Naive thymus-derived CD4-positive, alpha-beta T cell (primary cell): ENCODE results near the gene AIRE. TPM values are rescaled to one million over a fixed set of nuclear protein-coding genes. Genes with fewer than 3 reads are reported as not detected.

ENCODE experiments used
- ATAC-seq: fragments of 150-1000 bp; cut with Tn5 transposase; 2 replicates; pipeline ENCODE4 v1.10.0; 2021; ENCODE audit warnings: mild to moderate bottlenecking, moderate library complexity
- CTCF ChIA-PET: fragments of 350-600 bp; sonication (Branson Sonifier 250); formaldehyde crosslinking; loops from one replicate; lab custom pipeline; 2021; ENCODE audit warnings: antibody characterized with exemption; lab: Charles Lee
- POLR2A ChIA-PET: fragments of 350-600 bp; sonication (Branson Sonifier 250); formaldehyde crosslinking; loops from one replicate; lab custom pipeline; 2021; ENCODE audit warnings: antibody characterized with exemption, inconsistent platforms; lab: Charles Lee
- DNase-seq, 9 donors: peaks; one replicate each; pipeline versions ENCODE4 v3.0.0 to v3.0.0-alpha.2; 2020 to 2022; ENCODE audit warnings: mixed read lengths in 1 of 9
- H3K27ac ChIP-seq: one replicate; pipeline ENCODE4 v1.7.0; 2013; ENCODE audit warnings: mild to moderate bottlenecking, low read depth, low read length, moderate library complexity
- H3K27me3 ChIP-seq, 2 donors: one replicate each; pipeline ENCODE4 v1.7.0; 2013; ENCODE audit warnings: low read length in 2 of 2, mild to moderate bottlenecking in 2 of 2, moderate library complexity in 2 of 2; ENCODE audit not compliant: control insufficient read depth in 2 of 2, insufficient read depth in 2 of 2
- H3K36me3 ChIP-seq, 3 experiments: 1 replicate in 2 of 3; 2 replicates in 1 of 3; pipeline ENCODE4 v1.7.0; 2013; ENCODE audit warnings: low read length in 3 of 3, mild to moderate bottlenecking in 3 of 3, moderate library complexity in 1 of 3; ENCODE audit not compliant: insufficient read depth in 3 of 3, control insufficient read depth in 2 of 3
- H3K4me1 ChIP-seq, 2 donors: one replicate each; pipeline ENCODE4 v1.7.0; 2013; ENCODE audit warnings: low read length in 2 of 2, mild to moderate bottlenecking in 2 of 2, moderate library complexity in 1 of 2; ENCODE audit not compliant: control insufficient read depth in 2 of 2, insufficient read depth in 2 of 2
- H3K4me3 ChIP-seq: 2 replicates; pipeline ENCODE4 v1.7.0; 2013; ENCODE audit warnings: mild to moderate bottlenecking, low read length
- H3K9me3 ChIP-seq, 3 experiments: 1 replicate in 2 of 3; 2 replicates in 1 of 3; pipeline ENCODE4 v1.7.0; 2013; ENCODE audit warnings: low read length in 3 of 3; ENCODE audit not compliant: control insufficient read depth in 2 of 3
- H3K27ac Mint-ChIP-seq, 9 donors: one replicate each; pipeline ENCODE4 v1.8.0; 2020 to 2022; ENCODE audit warnings: mixed read lengths in 9 of 9, mild to moderate bottlenecking in 8 of 9, moderate library complexity in 5 of 9, inconsistent platforms in 2 of 9
- H3K27me3 Mint-ChIP-seq, 5 donors: one replicate each; pipeline ENCODE4 v1.8.0; 2021 to 2022; ENCODE audit warnings: mixed read lengths in 5 of 5, mild to moderate bottlenecking in 1 of 5
- H3K36me3 Mint-ChIP-seq, 5 donors: one replicate each; pipeline ENCODE4 v1.8.0; 2020 to 2022; ENCODE audit warnings: mixed read lengths in 5 of 5, mild to moderate bottlenecking in 3 of 5, inconsistent platforms in 1 of 5
- H3K4me1 Mint-ChIP-seq, 7 donors: one replicate each; pipeline ENCODE4 v1.8.0; 2020 to 2022; ENCODE audit warnings: mixed read lengths in 7 of 7, mild to moderate bottlenecking in 3 of 7, inconsistent platforms in 1 of 7
- H3K4me3 Mint-ChIP-seq, 10 donors: one replicate each; pipeline ENCODE4 v1.8.0; 2020 to 2022; ENCODE audit warnings: mild to moderate bottlenecking in 10 of 10, mixed read lengths in 10 of 10, moderate library complexity in 6 of 10, inconsistent platforms in 2 of 10
- H3K9me3 Mint-ChIP-seq, 11 donors: one replicate each; pipeline ENCODE4 v1.8.0; 2020 to 2022; ENCODE audit warnings: mixed read lengths in 11 of 11, mild to moderate bottlenecking in 4 of 11, inconsistent platforms in 1 of 11, moderate library complexity in 1 of 11
- intact Hi-C, 2 donors: fragments of 100-400 bp; cut with micrococcal nuclease; formaldehyde crosslinking; loops; one replicate each; pipeline ENCODE4 v1.15.1; 2023
- polyA plus RNA-seq, 2 donors: library from polyadenylated mRNA; unstranded; fragments of 300-500 nt; fragmentation: Illumina TruSeq; gene quantifications; one replicate each; pipeline ENCODE4 v1.2.3, GENCODE V29; 2021
- total RNA-seq, 6 experiments: library from RNA in 5 of 6; stranded (reverse) in 5 of 6; gene quantifications; 1 replicate in 5 of 6; 2 replicates in 1 of 6; pipeline ENCODE4 v1.2.3 and lab custom pipeline; 2021 to 2026

The AIRE gene
- total and polyA plus RNA-seq, 7 experiments from 2014 or later = 0.14 to 2.6 (median 0.32) TPM; not detected in 4

- Histone ChIP-seq H3K27me3 (no peaks in the 10 kb centered on the region), H3K4me1 (peaks cover 0 to 16% of the 10 kb centered on the region in 2 donors), H3K36me3 (no peaks in the 10 kb centered on the region), H3K4me3 (no peak overlapping the region), H3K9me3 (no peaks in the 10 kb centered on the region), H3K27ac (no peak overlapping the region)
- Mint-ChIP-seq H3K27me3 (peaks cover 0 to 3% (median 0%) of the 10 kb centered on the region in 5 donors), H3K4me1 (peaks cover 4 to 13% (median 7%) of the 10 kb centered on the region in 7 donors), H3K9me3 (no peaks in the 10 kb centered on the region), H3K4me3 (peak overlapping the region in 3 of 10 donors; percentile 46 to 61 (median 55)), H3K27ac (peak overlapping the region in 1 of 9 donors; percentile 43), H3K36me3 (peaks cover 0 to 2% (median 0%) of the 10 kb centered on the region in 5 donors)
- POLR2A ChIA-PET = no interaction called here
- CTCF ChIA-PET = no interaction called here
- no peak for ATAC-seq
- peak in 1 of 9 donors; percentile 6 for DNase-seq
- intact Hi-C loops = loop anchor here in 1 of 2 donors (5.0 kb wide), 1 partner anchor 385 kb away; no protein-coding TSS in a partner anchor
Observed at GRCh38 chr21:44291936-44292811, 6.5 kb downstream of the AIRE start.

DNA sequence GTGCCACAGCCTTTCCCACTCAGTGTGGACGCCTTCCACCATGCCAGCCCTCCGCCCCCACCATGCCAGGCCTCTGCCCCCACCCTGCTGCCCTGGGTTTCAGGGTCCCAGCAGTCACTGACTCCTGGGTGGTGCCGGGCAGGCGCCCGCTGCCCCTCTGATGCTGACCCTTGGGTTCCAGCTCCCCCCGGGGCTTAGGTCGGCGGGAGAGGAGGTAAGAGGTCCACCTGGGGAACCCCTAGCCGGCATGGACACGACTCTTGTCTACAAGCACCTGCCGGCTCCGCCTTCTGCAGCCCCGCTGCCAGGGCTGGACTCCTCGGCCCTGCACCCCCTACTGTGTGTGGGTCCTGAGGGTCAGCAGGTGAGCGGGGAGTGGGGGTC lies 7.1 kb downstream of the AIRE start:
- H3K9me3 ChIP-seq = no peaks in the 10 kb centered on the region
- Mint-ChIP-seq H3K27me3 (peaks cover 0 to 2% (median 0%) of the 10 kb centered on the region in 5 donors), H3K27ac (no peak overlapping the region)

DNA sequence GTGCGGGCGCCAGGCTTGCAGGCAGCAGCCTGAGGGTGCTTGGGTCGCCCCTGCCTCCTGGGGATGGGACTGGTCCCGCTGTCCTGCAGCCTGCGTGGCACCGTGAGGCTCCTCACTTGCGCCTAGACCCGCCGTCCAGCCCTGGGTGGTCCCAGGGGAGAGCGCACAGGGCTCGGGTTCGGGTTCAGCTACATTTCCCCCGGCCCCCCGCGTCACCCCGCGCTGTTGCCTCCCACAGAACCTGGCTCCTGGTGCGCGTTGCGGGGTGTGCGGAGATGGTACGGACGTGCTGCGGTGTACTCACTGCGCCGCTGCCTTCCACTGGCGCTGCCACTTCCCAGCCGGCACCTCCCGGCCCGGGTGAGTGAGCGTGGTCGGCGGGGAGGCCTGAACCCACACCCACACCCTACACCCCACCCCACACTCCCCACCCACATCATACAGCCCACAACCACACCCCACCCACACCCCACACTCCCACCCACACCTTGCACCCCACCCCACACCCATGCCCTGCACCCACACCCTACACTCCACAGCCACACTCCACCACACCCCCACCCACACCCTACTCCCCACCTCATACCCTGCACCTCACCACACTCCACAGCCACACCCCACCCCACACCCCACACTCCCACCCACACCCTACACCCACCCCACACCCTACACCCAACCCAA lies 8.0 kb downstream of the AIRE start:
- Mint-ChIP-seq H3K36me3 (peaks cover 0 to 2% (median 0%) of the 10 kb centered on the region in 5 donors), H3K27ac (peak overlapping the region in 1 of 9 donors; percentile 38), H3K9me3 (no peaks in the 10 kb centered on the region), H3K27me3 (no peaks in the 10 kb centered on the region), H3K4me3 (peak overlapping the region in 6 of 10 donors; percentile 23 to 69 (median 29)), H3K4me1 (peaks cover 11 to 27% (median 22%) of the 10 kb centered on the region in 7 donors)
- Histone ChIP-seq H3K36me3 (no peaks in the 10 kb centered on the region), H3K27me3 (no peaks in the 10 kb centered on the region), H3K4me1 (peaks cover 8 to 26% of the 10 kb centered on the region in 2 donors), H3K9me3 (no peaks in the 10 kb centered on the region), H3K4me3 (no peak overlapping the region), H3K27ac (no peak overlapping the region)
- DNase-seq (peak in 7 of 9 donors; percentile 16 to 45 (median 31)), ATAC-seq (peak; percentile 53)
- ChIA-PET POLR2A (no interaction called here), CTCF (no interaction called here)
- intact Hi-C loops = loop anchor here in 1 of 2 donors (5.0 kb wide), 1 partner anchor 384 kb away; no protein-coding TSS in a partner anchor

More for the DNA sequence above, 7.1 kb downstream of the AIRE start:
- ChIA-PET POLR2A (no interaction called here), CTCF (no interaction called here)
- intact Hi-C loops = loop anchor here in 1 of 2 donors (5.0 kb wide), 1 partner anchor 384 kb away; no protein-coding TSS in a partner anchor
- Mint-ChIP-seq H3K4me3 (peak overlapping the region in 3 of 10 donors; percentile 26 to 46 (median 30)), H3K9me3 (no peaks in the 10 kb centered on the region), H3K36me3 (peaks cover 0 to 2% (median 0%) of the 10 kb centered on the region in 5 donors), H3K4me1 (peaks cover 5 to 19% (median 13%) of the 10 kb centered on the region in 7 donors)
- H3K36me3 ChIP-seq = no peaks in the 10 kb centered on the region
- ATAC-seq (no peak), DNase-seq (peak in 1 of 9 donors; percentile 7)
- H3K4me3 ChIP-seq = no peak overlapping the region
- H3K4me1 ChIP-seq = peaks cover 4 to 20% of the 10 kb centered on the region in 2 donors
- no peak overlapping the region for H3K27ac ChIP-seq
- no peaks in the 10 kb centered on the region for H3K27me3 ChIP-seq

DNA sequence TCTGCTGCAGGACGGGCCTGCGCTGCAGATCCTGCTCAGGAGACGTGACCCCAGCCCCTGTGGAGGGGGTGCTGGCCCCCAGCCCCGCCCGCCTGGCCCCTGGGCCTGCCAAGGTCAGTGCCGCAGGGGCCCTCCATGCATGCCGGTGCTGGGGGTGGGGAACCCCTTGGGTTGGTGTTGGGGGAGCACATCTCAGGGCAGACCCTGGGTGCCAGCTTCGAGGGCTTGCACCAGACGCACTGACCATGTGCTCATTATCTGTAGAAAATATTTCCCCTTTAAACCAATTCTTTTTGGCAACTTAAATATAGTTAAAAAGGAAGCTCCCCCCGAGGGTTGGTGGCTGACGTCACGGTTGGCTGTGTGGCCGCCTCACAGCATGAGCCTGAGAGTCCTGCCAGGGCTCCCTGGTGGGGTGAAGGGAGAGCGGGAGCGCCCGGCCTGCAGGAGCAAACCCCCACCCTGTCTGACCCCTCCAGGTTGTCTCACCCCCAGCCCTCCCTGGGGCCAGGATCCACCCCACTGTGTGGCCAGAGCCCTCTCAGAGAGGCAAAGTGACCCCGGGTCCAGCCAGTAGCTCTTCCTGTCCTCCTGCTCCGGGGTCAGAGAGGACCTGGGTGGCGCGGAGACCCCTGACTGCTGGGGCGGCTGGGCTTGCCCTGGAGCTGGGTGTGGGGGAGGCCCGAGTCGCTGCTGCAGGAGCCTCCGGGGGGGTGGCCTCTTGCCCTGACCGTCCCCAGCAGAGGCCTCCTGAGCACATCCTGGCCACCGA lies 8.9 kb downstream of the AIRE start:
- DNase-seq (peak in 1 of 9 donors; percentile 10), ATAC-seq (no peak)
- CTCF ChIA-PET = no interaction called here
- peak overlapping the region in 4 of 10 donors; percentile 17 to 52 (median 43) for H3K4me3 Mint-ChIP-seq
- H3K27me3 ChIP-seq = no peaks in the 10 kb centered on the region
- no peaks in the 10 kb centered on the region for H3K36me3 ChIP-seq
- H3K9me3 Mint-ChIP-seq = no peaks in the 10 kb centered on the region
- POLR2A ChIA-PET = interaction anchor here (0.6 kb wide), 1 partner anchor 281 kb away, joined by 3 read pairs; no protein-coding TSS in a partner anchor
- H3K4me1 ChIP-seq = peaks cover 14 to 31% of the 10 kb centered on the region in 2 donors
- peak overlapping the region in 2 of 9 donors; percentile 49 to 71 for H3K27ac Mint-ChIP-seq
- intact Hi-C loops = loop anchor here in 1 of 2 donors (5.0 kb wide), 1 partner anchor 383 kb away; no protein-coding TSS in a partner anchor
- H3K4me3 ChIP-seq = no peak overlapping the region
- peaks cover 0 to 2% (median 0%) of the 10 kb centered on the region in 5 donors for H3K36me3 Mint-ChIP-seq
- peaks cover 11 to 36% (median 27%) of the 10 kb centered on the region in 7 donors for H3K4me1 Mint-ChIP-seq
- H3K27ac ChIP-seq = peak overlapping the region; percentile 35
- no peaks in the 10 kb centered on the region for H3K9me3 ChIP-seq
- H3K27me3 Mint-ChIP-seq = no peaks in the 10 kb centered on the region

DNA sequence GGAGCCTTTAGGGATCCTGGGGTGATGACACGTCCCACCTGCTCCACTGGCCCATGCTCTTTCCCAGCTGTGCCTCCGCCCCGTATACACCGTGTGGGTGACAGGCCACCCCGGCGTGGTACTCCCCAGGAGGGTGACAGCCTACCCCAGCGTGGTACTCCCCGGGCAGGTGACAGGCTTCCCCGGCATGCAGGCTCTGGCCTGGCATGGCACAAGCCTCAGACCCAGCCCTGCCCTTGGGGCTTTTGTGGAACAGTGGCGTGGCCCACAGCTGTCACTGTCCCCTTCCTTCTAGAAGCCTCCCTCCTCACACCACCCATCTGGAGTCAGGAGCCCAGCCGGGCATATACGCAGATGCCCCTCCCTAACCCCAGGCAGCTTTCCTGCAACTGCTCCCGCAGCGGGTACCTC lies 9.5 kb downstream of the AIRE start:
- no peaks in the 10 kb centered on the region for H3K36me3 ChIP-seq
- DNase-seq (no peak), ATAC-seq (no peak)
- no peaks in the 10 kb centered on the region for H3K27me3 ChIP-seq
- H3K4me1 ChIP-seq = peaks cover 14 to 31% of the 10 kb centered on the region in 2 donors
- H3K27ac ChIP-seq = no peak overlapping the region
- Mint-ChIP-seq H3K27ac (peak overlapping the region in 6 of 9 donors; percentile 56 to 89 (median 66)), H3K4me3 (peak overlapping the region in 4 of 10 donors; percentile 5 to 52 (median 31)), H3K36me3 (peaks cover 0 to 2% (median 0%) of the 10 kb centered on the region in 5 donors), H3K4me1 (peaks cover 11 to 36% (median 27%) of the 10 kb centered on the region in 7 donors), H3K9me3 (no peaks in the 10 kb centered on the region), H3K27me3 (no peaks in the 10 kb centered on the region)
- no peak overlapping the region for H3K4me3 ChIP-seq
- intact Hi-C loops = no loop called here
- POLR2A ChIA-PET = interaction anchor here (0.6 kb wide), 1 partner anchor 282 kb away, joined by 3 read pairs; no protein-coding TSS in a partner anchor
- CTCF ChIA-PET = no interaction called here
- no peaks in the 10 kb centered on the region for H3K9me3 ChIP-seq
